ENCODE measurements around the gene ISYNA1.

- no peak for TF ChIP-seq CTCF (IDR thresholded peaks at IDR 0.05 in 4 of 5, conservative IDR thresholded peaks at IDR 0.05 in 1 of 5)
- no peak for TF ChIP-seq POLR2A (IDR thresholded peaks at IDR 0.05)
Observed at GRCh38 chr19:18418483-18419194, 19.3 kb downstream of the ISYNA1 start.
